Type B pancreatic cell (in vitro differentiated cells): ENCODE results near the gene HS3ST1. TPM values are rescaled to one million over a fixed set of nuclear protein-coding genes. Genes with fewer than 3 reads are reported as not detected.

Experiments
- DNase-seq: peaks from one replicate; pipeline ENCODE4 v3.0.0; 2021; ENCODE audit warnings: mixed read lengths; ENCODE audit not compliant: unreplicated experiment; ENCODE audit errors: extremely low spot score
- H3K27ac Mint-ChIP-seq: 2 replicates; pipeline ENCODE4 v1.8.0; 2021; ENCODE audit warnings: mild to moderate bottlenecking, mixed read lengths
- H3K27me3 Mint-ChIP-seq: 2 replicates; pipeline ENCODE4 v1.8.0; 2021; ENCODE audit warnings: mixed read lengths
- H3K36me3 Mint-ChIP-seq: 2 replicates; pipeline ENCODE4 v1.8.0; 2021; ENCODE audit warnings: mixed read lengths
- H3K4me1 Mint-ChIP-seq: one replicate; pipeline ENCODE4 v1.8.0; 2021; ENCODE audit warnings: mixed read lengths; ENCODE audit not compliant: unreplicated experiment
- H3K4me3 Mint-ChIP-seq: 2 replicates; pipeline ENCODE4 v1.8.0; 2021; ENCODE audit warnings: mild to moderate bottlenecking, mixed read lengths
- H3K9me3 Mint-ChIP-seq: 2 replicates; pipeline ENCODE4 v1.8.0; 2021; ENCODE audit warnings: mixed read lengths
- CTCF ChIP-seq: fragments of 200-600 bp; sonication (generic); conservative IDR thresholded peaks from 2 replicates; pipeline ENCODE4 v1.5.0; 2021; ENCODE audit warnings: antibody characterized with exemption, mild to moderate bottlenecking
- total RNA-seq: library from RNA; stranded (reverse); gene quantifications from 2 replicates; pipeline ENCODE4 v1.2.1, GENCODE V29; 2021; ENCODE audit warnings: low replicate concordance

The HS3ST1 gene
- total RNA-seq, 1 donor from 2014 or later, result 2.5 TPM

GRCh38 chr4:11427121-11427996, 1.3 kb downstream of the HS3ST1 start:
- TF ChIP-seq CTCF, result no peak
- Mint-ChIP-seq H3K27me3 (peaks cover 55% of the 10 kb centered on the region), H3K9me3 (no peaks in the 10 kb centered on the region), H3K4me3 (peak overlapping the region; percentile 90), H3K4me1 (peaks cover 12% of the 10 kb centered on the region), H3K27ac (no peak overlapping the region), H3K36me3 (no peaks in the 10 kb centered on the region)
- DNase-seq, result no peak

- Mint-ChIP-seq H3K4me3 (peak overlapping the region; percentile 90), H3K36me3 (no peaks in the 10 kb centered on the region), H3K4me1 (peaks cover 16% of the 10 kb centered on the region), H3K27me3 (peaks cover 55% of the 10 kb centered on the region), H3K27ac (no peak overlapping the region), H3K9me3 (no peaks in the 10 kb centered on the region)
- no peak for TF ChIP-seq CTCF
- DNase-seq, result no peak
These were observed 2.0 kb downstream of the HS3ST1 start for GRCh38 chr4:11426731-11427120.

- Mint-ChIP-seq H3K4me3 (peak overlapping the region; percentile 63), H3K4me1 (peaks cover 16% of the 10 kb centered on the region), H3K9me3 (no peaks in the 10 kb centered on the region), H3K27me3 (peaks cover 49% of the 10 kb centered on the region), H3K36me3 (no peaks in the 10 kb centered on the region), H3K27ac (no peak overlapping the region)
- TF ChIP-seq CTCF, result no peak
- DNase-seq, result no peak
These were observed 2.7 kb downstream of the HS3ST1 start for GRCh38 chr4:11426003-11426402.

- Mint-ChIP-seq H3K4me1 (peaks cover 16% of the 10 kb centered on the region), H3K27ac (no peak overlapping the region), H3K36me3 (no peaks in the 10 kb centered on the region), H3K9me3 (no peaks in the 10 kb centered on the region), H3K27me3 (peaks cover 41% of the 10 kb centered on the region), H3K4me3 (no peak overlapping the region)
- no peak for TF ChIP-seq CTCF
- no peak for DNase-seq
These were observed 3.8 kb downstream of the HS3ST1 start for GRCh38 chr4:11424856-11425255.

GRCh38 chr4:11424000-11424399, 4.7 kb downstream of the HS3ST1 start:
- DNase-seq, result no peak
- Mint-ChIP-seq H3K36me3 (no peaks in the 10 kb centered on the region), H3K9me3 (no peaks in the 10 kb centered on the region), H3K27ac (no peak overlapping the region), H3K4me3 (peak overlapping the region; percentile 31), H3K27me3 (peaks cover 33% of the 10 kb centered on the region), H3K4me1 (peaks cover 16% of the 10 kb centered on the region)
- peak; percentile 78 for TF ChIP-seq CTCF
